Inferior parietal cortex (tissue), 1 donor: Measurements from ENCODE around the gene ANKRD40.
"Not testable (repeated sequence)": the region's sequence is repeated elsewhere in the genome, so short reads cannot be mapped to it uniquely, and the experiment has no call there.

Experiments used
- DNase-seq: peaks from one replicate; pipeline ENCODE4 v3.0.0-alpha.2; 2016; ENCODE audit errors: extremely low spot score

The ANKRD40 gene

DNA sequence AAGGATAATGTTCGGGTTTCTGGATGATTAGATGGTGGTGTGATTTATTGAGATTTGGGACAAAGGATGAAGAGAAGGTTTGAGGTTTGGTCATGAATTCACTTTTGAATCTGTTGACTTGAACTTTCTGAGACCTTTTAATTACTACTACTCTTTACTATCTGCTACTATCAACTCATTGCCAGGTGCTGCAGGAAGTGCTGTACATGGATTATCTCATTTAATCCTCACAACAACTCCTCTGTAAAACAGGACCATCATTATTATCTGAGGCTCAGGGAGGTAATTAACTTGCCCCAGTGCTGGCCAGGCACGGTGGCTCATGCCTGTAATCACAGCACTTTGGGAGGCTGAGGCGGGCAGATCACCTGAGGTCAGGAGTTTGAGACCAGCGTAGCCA, 2.9 kb upstream of the ANKRD40 start:
- DNase-seq, result no peak

DNA sequence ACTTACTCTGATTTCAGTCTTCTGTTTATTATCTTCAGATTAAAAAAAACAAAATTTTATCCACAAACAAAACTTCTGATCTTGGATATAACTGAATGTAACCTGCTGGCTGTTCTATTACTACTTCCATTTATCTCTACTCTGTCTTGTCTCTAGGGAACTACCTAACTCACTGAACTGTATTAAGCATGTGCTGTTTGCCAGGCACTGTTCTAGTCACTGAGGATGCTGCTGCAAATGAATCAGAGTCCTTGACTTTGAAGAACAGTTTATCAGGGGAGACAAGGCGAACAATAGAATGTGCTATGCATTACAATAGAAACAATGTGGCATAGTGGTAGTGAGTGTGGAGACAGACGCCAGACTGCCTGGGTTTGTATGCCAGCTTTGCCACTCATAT, 2.3 kb upstream of the ANKRD40 start:
- no peak for DNase-seq

GRCh38 chr17:50709053-50709452, 1.3 kb upstream of the ANKRD40 start:
- DNase-seq, result not testable (repeated sequence)

DNA sequence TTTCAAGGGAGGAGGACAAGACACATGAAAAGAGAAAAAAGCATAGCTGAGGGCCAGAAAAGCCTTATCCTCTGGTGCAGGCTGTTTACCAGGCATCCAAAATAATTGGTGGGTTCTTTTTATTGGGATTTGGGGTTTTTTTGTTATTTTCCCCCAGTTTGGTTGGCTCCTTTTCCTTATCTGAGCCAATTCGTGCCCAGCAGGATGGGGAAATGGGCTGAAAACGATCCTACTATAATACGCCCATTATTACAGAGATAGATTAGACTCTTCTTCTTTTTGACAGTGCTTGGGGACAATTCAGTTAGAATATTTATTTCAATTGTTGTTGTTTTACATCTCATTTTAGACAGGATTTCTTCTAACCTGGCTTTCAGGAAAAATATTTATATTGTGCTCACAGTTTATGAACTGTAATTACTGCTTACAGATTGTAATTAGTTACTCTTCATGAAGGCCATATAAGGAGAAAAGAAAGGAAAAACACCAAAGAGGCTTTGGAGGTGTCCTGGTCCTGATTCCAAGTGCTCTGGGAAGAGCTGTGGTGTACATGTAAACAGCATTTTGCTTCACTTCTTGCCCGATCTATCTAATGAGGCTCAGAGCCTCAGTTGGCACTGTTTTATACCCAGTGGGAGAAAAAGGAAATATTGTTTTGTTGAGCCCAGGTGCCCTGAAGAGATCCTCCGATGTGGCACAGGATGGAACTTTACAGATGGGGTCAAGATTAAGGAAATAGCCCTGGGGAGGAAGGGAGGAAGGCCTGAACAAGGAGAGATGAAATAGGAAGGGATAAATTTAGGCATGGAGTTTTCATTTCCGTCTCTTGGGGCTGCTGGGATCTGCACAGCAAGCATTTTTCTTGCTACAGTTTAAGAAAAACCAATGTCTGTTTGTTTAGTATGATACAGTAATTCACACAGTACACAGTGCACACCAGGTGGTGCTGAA, 611 bp upstream of the ANKRD40 start:
- DNase-seq, result peak; percentile 65

- DNase-seq, result no peak
Measured at GRCh38 chr17:50703162-50703561, 4.6 kb downstream of the ANKRD40 start.

- no peak for DNase-seq
Measured at GRCh38 chr17:50699410-50699809, 8.3 kb downstream of the ANKRD40 start.

DNA sequence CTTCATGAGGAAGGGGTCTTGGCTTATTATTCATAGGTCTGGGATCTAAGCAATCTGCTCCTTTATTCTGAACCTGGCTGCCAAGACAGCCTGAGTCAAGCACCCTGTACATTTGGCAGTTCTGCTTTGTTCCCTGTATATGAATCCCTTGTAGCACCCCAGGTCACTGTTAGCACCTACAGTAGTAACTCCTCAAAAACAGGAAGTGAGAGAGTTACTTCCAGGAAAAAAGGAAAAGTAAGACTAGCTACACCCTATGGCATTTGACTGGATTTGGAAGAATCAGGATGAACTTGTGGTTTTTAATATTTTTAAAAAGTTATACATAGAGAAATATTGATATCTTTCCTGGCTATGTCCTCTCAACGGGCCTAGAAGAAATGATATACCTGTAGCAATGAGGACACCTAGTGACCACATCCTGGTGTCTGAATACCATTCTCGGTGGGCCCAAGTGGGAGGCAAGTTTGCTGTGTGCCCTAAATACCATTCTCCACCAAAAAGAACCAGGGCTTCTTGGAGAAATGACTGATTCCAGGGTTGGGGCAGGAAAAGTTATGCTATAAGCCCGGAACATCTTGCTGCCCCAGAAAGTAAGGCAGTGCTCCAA, 9.9 kb downstream of the ANKRD40 start:
- no peak for DNase-seq

- no peak for DNase-seq
Measured at GRCh38 chr17:50697062-50697461, 10.7 kb downstream of the ANKRD40 start.

DNA sequence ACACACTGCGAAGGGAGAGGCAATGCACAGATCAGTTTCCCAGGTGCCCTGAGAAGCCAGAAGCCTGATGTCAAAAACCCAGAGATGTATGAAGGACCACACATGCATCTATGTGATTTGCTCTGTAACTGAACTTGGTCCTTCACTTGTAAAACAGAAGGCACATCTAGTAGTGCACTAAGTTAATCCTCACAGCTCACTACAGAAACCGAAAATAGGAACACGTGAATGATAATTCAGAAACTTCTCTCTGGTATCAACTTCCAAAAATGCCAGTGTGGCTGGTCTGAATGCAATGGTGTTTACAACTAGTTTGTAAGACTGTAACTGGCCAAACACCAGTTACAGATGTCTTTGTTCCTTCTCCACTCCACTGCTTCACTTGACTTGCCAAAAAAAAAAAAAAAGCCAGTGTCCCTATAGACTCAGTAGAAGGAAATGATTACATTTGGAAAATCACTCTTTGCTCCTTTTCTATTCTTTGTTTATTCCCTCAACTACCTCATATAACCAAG, 11.3 kb downstream of the ANKRD40 start:
- DNase-seq, result no peak

- no peak for DNase-seq
Measured at GRCh38 chr17:50693036-50693682, 14.6 kb downstream of the ANKRD40 start.

- no peak for DNase-seq
Measured at GRCh38 chr17:50692448-50693035, 15.2 kb downstream of the ANKRD40 start.

DNA sequence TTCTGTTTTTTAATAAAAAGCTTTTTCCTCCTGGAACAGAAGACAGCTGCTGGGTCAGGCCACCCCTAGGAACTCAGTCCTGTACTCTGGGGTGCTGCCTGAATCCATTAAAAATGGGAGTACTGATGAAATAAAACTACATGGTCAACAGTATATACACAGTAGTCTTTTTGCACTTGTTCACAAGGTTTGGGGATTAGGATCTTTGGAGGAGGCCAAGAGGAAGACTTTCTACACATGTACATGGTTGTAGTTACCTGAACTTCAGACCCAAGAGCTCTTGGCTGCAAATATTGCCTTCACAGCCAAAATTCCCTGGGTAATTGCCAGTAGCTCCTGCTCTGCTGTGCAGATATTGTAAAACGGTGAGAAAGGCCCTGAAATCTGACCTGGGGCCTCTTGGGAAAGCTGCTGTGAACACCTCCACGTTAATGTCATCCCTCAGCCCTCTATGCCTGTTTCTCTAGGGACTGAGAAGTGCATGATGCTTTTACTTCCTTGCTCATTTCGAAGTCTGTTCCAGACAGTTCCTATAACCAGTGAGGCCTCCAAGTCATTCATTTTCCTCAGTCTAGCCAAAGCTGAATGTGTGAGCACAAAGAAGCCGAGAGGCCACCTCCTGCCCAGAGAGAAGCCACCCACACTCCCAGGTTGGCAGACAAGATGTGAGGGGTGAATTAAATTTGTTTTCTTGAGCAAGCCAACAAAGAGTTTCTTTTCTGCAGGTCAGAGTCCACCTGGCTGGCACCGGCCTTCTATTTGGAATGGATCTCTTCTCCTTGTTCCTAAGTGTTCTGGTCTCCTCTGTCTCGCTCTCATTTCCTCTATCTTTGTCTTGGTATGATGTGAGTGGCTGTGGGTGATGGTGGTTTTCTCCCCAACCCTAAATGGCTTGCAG, 15.9 kb downstream of the ANKRD40 start:
- no peak for DNase-seq

DNA sequence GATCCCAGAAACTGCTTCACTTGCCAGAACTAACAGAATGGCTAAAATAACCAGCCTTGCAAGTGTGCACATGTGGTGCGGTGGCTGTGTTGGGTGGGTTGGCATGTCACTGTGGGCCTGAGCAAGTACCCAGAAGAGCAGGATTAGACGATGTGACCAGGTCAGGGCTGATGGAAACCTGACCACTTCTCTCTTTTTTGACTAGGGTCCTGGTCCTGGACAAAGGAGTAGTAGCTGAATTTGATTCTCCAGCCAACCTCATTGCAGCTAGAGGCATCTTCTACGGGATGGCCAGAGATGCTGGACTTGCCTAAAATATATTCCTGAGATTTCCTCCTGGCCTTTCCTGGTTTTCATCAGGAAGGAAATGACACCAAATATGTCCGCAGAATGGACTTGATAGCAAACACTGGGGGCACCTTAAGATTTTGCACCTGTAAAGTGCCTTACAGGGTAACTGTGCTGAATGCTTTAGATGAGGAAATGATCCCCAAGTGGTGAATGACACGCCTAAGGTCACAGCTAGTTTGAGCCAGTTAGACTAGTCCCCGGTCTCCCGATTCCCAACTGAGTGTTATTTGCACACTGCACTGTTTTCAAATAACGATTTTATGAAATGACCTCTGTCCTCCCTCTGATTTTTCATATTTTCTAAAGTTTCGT, 16.7 kb downstream of the ANKRD40 start:
- no peak for DNase-seq

- DNase-seq, result no peak
Measured at GRCh38 chr17:50689956-50690886, 17.5 kb downstream of the ANKRD40 start.

DNA sequence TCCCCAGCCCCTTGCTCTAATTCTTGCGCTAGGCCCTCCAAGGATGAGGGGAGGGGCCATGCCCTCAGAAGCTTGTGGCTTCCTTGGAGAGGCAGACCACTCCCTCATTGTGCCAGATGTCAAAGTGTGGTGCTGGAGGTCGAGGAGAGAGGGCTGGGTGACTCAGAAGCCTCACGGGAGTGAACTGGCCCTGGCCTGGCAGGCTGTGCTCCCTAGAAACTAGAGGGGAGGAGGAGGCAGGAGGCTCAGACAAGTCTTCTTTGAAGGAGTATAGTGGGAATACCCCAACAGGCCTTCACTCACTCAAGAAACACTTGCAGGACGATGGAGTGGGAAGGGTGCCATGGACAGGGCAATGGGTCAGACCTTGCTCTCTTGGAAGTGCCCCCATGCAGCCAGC, 18.5 kb downstream of the ANKRD40 start:
- no peak for DNase-seq

DNA sequence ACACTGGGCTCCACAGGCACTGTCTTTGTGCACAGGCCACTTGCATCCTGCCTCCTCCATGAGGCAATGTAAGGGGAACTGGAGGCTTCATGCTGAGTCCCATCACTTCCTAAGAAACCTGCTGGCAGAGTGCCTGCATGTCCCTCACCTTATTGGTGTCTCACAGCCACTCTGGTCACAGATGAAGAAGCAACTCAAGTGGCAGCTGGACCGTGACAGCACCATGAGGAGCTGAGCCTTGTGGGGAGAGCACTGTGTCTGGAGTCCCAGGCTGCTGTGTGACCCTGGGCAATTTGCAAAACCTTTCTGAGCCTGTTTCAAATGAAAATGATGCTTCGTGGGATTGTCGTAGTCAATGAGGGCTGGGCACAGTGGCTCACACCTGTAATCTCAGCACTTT, 19.5 kb downstream of the ANKRD40 start:
- DNase-seq, result no peak

DNA sequence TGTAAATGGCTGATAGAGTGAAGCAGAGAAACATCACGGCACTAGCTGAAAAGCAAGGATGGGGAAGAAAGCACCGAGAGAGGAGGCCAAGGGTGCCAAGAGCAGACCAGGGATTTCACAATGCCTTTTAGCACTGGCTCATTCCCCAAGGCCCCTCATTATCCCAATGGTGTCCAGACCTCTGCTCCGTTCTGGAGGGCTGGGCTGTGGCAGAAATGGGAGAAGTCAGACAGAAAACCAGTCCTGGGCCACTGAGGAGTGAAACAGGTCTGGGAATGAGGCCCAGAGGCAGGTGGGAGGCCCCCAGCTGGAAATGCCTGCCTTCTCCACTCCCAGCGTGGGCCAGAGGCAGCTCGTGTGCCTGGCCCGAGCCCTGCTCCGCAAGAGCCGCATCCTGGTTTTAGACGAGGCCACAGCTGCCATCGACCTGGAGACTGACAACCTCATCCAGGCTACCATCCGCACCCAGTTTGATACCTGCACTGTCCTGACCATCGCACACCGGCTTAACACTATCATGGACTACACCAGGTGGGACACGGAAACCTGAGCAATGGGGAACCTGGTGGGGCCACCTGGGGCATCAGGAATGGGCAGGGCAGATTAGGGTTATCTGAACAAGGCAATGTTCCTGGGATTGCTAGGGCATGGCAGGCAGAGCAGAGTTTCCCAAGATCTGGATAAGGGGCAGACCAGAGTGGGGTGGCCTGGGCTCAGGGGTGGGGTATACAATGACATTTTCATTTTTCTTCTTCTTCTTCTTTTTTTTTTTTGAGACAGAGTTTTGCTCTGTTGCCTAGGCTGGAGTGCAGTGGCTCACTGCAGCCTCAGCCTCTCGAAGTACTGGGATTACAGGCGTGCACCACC, 20.3 kb downstream of the ANKRD40 start:
- no peak for DNase-seq

GRCh38 chr17:50686494-50687199, 21.1 kb downstream of the ANKRD40 start:
- DNase-seq, result no peak
